RWPE1 (cell line): ENCODE results near the gene DAP.

ENCODE experiments used
- CTCF ChIA-PET: fragments of 350-600 bp; sonication (Branson Sonifier 250); formaldehyde crosslinking; extraction: SDS; loops from one replicate; lab custom pipeline; 2021; lab: Yijun Ruan, JAX
- POLR2A ChIA-PET: fragments of 400-600 bp; formaldehyde crosslinking; extraction: SDS; loops from one replicate; lab custom pipeline; 2020; ENCODE audit warnings: antibody characterized with exemption; ENCODE audit not compliant: low non-redundant PET; lab: Yijun Ruan, JAX
- DNase-seq: peaks from one replicate; pipeline ENCODE4 v3.0.0; 2012; ENCODE audit warnings: low spot score
- H3K27ac ChIP-seq: fragments of 450-650 bp; 2 replicates; pipeline ENCODE4 v1.5.1; 2017
- CTCF ChIP-seq: fragments of 450-650 bp; conservative IDR thresholded peaks from 2 replicates; pipeline ENCODE4 v1.5.1; 2017; ENCODE audit warnings: low read depth, mild to moderate bottlenecking

The DAP gene

GRCh38 chr5:10678244-10678643 lies 82.8 kb downstream of the DAP start:
- H3K27ac ChIP-seq = no peak overlapping the region
- DNase-seq = no peak
- POLR2A ChIA-PET = no interaction called here
- no peak for TF ChIP-seq CTCF
- CTCF ChIA-PET = interaction anchor here (0.6 kb wide), 1 partner anchor 15 kb away, joined by 3 read pairs; no protein-coding TSS in a partner anchor

GRCh38 chr5:10677533-10677932 lies 83.5 kb downstream of the DAP start:
- H3K27ac ChIP-seq = no peak overlapping the region
- ChIA-PET CTCF (no interaction called here), POLR2A (no interaction called here)
- DNase-seq = no peak
- no peak for TF ChIP-seq CTCF

GRCh38 chr5:10676946-10677345 lies 84.1 kb downstream of the DAP start:
- DNase-seq = no peak
- no peak overlapping the region for H3K27ac ChIP-seq
- CTCF ChIA-PET = interaction anchor here (0.6 kb wide), 1 partner anchor 410 kb away, joined by 3 read pairs; no protein-coding TSS in a partner anchor
- TF ChIP-seq CTCF = no peak
- POLR2A ChIA-PET = no interaction called here

GRCh38 chr5:10676224-10676623 lies 84.8 kb downstream of the DAP start:
- no peak for TF ChIP-seq CTCF
- POLR2A ChIA-PET = no interaction called here
- DNase-seq = no peak
- CTCF ChIA-PET = no interaction called here
- no peak overlapping the region for H3K27ac ChIP-seq

- no peak overlapping the region for H3K27ac ChIP-seq
- no peak for DNase-seq
- ChIA-PET POLR2A (no interaction called here), CTCF (interaction anchor here (0.6 kb wide), 1 partner anchor 1289 kb away, joined by 7 read pairs; no protein-coding TSS in a partner anchor)
- TF ChIP-seq CTCF = no peak
These were observed 85.8 kb downstream of the DAP start for GRCh38 chr5:10675177-10675700.

- POLR2A ChIA-PET = no interaction called here
- DNase-seq = no peak
- no peak overlapping the region for H3K27ac ChIP-seq
- TF ChIP-seq CTCF = no peak
- CTCF ChIA-PET = no interaction called here
These were observed 86.5 kb downstream of the DAP start for GRCh38 chr5:10674582-10674981.
